Spleen (tissue), 7 donors: Measurements from ENCODE around the gene WSCD2.

ENCODE experiments used
- POLR2AphosphoS5 ChIP-seq, 3 donors: sonication (generic); formaldehyde crosslinking; IDR thresholded peaks; one replicate each; pipeline ENCODE4 v1.5.1; 2017; ENCODE audit warnings: antibody characterized with exemption in 3 of 3
- TF ChIP-seq, protein P1 (sequence below), 11 experiments: fragments of 200-600 bp in 7 of 11; fragments of 450-650 bp in 4 of 11; sonication (generic) in 4 of 11; IDR thresholded peaks in 8 of 11; conservative IDR thresholded peaks in 3 of 11; 1 replicate in 7 of 11; 2 replicates in 4 of 11; pipeline versions ENCODE4 v1.4.0 to v1.8.0; 2016 to 2021; ENCODE audit warnings: antibody characterized with exemption in 11 of 11, inconsistent platforms in 4 of 11, mild to moderate bottlenecking in 1 of 11
- donor health status: DM: no; HTN: no; CAD: no; lungs with moderate emphysema.
- donor health status: DM: no; HTN: no; CAD: no.
- donor health status: DM: no; HTN: no; CAD: no.

GRCh38 chr12:108299516-108299915, 170.4 kb downstream of the WSCD2 start:
- TF ChIP-seq, protein P1, sequence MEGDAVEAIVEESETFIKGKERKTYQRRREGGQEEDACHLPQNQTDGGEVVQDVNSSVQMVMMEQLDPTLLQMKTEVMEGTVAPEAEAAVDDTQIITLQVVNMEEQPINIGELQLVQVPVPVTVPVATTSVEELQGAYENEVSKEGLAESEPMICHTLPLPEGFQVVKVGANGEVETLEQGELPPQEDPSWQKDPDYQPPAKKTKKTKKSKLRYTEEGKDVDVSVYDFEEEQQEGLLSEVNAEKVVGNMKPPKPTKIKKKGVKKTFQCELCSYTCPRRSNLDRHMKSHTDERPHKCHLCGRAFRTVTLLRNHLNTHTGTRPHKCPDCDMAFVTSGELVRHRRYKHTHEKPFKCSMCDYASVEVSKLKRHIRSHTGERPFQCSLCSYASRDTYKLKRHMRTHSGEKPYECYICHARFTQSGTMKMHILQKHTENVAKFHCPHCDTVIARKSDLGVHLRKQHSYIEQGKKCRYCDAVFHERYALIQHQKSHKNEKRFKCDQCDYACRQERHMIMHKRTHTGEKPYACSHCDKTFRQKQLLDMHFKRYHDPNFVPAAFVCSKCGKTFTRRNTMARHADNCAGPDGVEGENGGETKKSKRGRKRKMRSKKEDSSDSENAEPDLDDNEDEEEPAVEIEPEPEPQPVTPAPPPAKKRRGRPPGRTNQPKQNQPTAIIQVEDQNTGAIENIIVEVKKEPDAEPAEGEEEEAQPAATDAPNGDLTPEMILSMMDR (IDR thresholded peaks at IDR 0.05 in 8 of 11, conservative IDR thresholded peaks at IDR 0.05 in 3 of 11) = no peak
- no peak for TF ChIP-seq POLR2AphosphoS5 (IDR thresholded peaks at IDR 0.05)
